Uterus (tissue), 4 donors: ENCODE data around the gene TMEM178B. TPM values are rescaled to one million over a fixed set of nuclear protein-coding genes. Genes with fewer than 3 reads are reported as not detected.

Experiments
- DNase-seq, 2 donors: peaks; one replicate each; pipeline ENCODE4 v3.0.0-alpha.2; 2019 to 2020
- H3K27ac ChIP-seq, 2 donors: fragments of 200-600 bp; sonication (generic); 1 replicate in 1 of 2; 2 replicates in 1 of 2; pipeline ENCODE4 v1.5.1; 2016 to 2018
- H3K27me3 ChIP-seq, 2 donors: fragments of 200-600 bp; sonication (generic); one replicate each; pipeline ENCODE4 v1.5.1; 2018 to 2019; ENCODE audit warnings: control low read depth in 1 of 2
- H3K36me3 ChIP-seq, 2 donors: fragments of 200-600 bp; sonication (generic); one replicate each; pipeline ENCODE4 v1.5.1; 2019; ENCODE audit warnings: control low read depth in 1 of 2
- H3K4me1 ChIP-seq, 2 donors: fragments of 200-600 bp; sonication (generic); one replicate each; pipeline ENCODE4 v1.5.1; 2018 to 2019; ENCODE audit warnings: control low read depth in 1 of 2
- H3K4me3 ChIP-seq, 2 donors: fragments of 200-600 bp; sonication (generic); 1 replicate in 1 of 2; 2 replicates in 1 of 2; pipeline ENCODE4 v1.5.1; 2018 to 2019; ENCODE audit warnings: mild to moderate bottlenecking in 1 of 2
- H3K9me3 ChIP-seq, 2 donors: fragments of 200-600 bp; sonication (generic); one replicate each; pipeline ENCODE4 v1.5.1; 2019; ENCODE audit warnings: control low read depth in 1 of 2
- CTCF ChIP-seq, 4 experiments: fragments of 200-600 bp in 2 of 4; fragments of 450-650 bp in 2 of 4; sonication (generic) in 2 of 4; IDR thresholded peaks; one replicate each; pipeline ENCODE4 v1.5.1; 2016 to 2019; ENCODE audit warnings: antibody characterized with exemption in 4 of 4, mild to moderate bottlenecking in 2 of 4, moderate library complexity in 1 of 4
- POLR2A ChIP-seq, 2 donors: fragments of 450-650 bp; IDR thresholded peaks; one replicate each; pipeline ENCODE4 v1.6.1; 2016; ENCODE audit warnings: antibody characterized with exemption in 2 of 2, mild to moderate bottlenecking in 1 of 2, moderate library complexity in 1 of 2
- intact Hi-C: fragments of 100-400 bp; cut with DNase I; formaldehyde crosslinking; loops from one replicate; pipeline ENCODE4 v1.15.1; 2023; ENCODE audit warnings: low total_unique reads
- total RNA-seq, 4 donors: library from RNA; depleted of rRNA in 3 of 4; stranded (reverse); fragments of >200 nt in 3 of 4; gene quantifications; one replicate each; pipeline versions ENCODE4 v1.1.0 to v1.2.4, GENCODE V29; 2014 to 2023
- donor health status: DM: yes; HTN: yes; CAD: no.

Gene TMEM178B
- total RNA-seq, 4 donors from 2014 or later = 0.76 to 3.0 TPM; not detected in 2

- intact Hi-C loops = no loop called here
- H3K9me3 ChIP-seq = no peaks in the 10 kb centered on the region
Measured at GRCh38 chr7:141513720-141514119, 439.9 kb downstream of the TMEM178B start.

GRCh38 chr7:141515941-141516340, 442.1 kb downstream of the TMEM178B start:
- no peak overlapping the region for H3K27ac ChIP-seq
- no peak for DNase-seq
- no peaks in the 10 kb centered on the region for H3K36me3 ChIP-seq
- no peaks in the 10 kb centered on the region for H3K9me3 ChIP-seq
- no peak overlapping the region for H3K4me3 ChIP-seq
- no peaks in the 10 kb centered on the region for H3K27me3 ChIP-seq
- peaks cover 0 to 3% of the 10 kb centered on the region in 2 donors for H3K4me1 ChIP-seq
- no peak for TF ChIP-seq POLR2A (IDR thresholded peaks at IDR 0.05)
- no peak for TF ChIP-seq CTCF (IDR thresholded peaks at IDR 0.05)
- intact Hi-C loops = no loop called here

More at GRCh38 chr7:141513720-141514119, 439.9 kb downstream of the TMEM178B start:
- Histone ChIP-seq H3K4me1 (peaks cover 0 to 3% of the 10 kb centered on the region in 2 donors), H3K27ac (no peak overlapping the region), H3K27me3 (no peaks in the 10 kb centered on the region), H3K36me3 (no peaks in the 10 kb centered on the region), H3K4me3 (no peak overlapping the region)
- no peak for DNase-seq
- TF ChIP-seq CTCF (IDR thresholded peaks at IDR 0.05) (no peak), POLR2A (IDR thresholded peaks at IDR 0.05) (no peak)

DNA sequence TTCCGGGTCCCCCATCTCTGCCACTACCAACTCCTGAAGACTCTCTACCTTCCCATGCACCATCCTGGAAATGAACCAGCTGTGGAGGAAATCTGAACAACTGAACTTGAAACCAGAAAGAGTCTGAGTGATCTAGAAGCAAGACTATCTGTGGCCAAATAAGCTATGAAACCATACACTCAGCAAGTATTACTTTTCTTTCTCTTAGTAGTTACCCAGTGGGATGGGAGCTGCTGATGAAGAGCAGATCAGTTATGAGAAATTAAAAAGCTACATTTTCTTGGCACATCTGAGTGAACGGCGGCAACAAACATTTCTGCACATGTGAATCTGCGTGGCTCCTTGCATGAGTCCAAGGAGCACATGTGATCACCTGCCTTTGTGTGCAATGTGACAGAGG, 445.8 kb downstream of the TMEM178B start:
- no peak overlapping the region for H3K27ac ChIP-seq
- no peaks in the 10 kb centered on the region for H3K36me3 ChIP-seq
- TF ChIP-seq CTCF (IDR thresholded peaks at IDR 0.05) (no peak), POLR2A (IDR thresholded peaks at IDR 0.05) (no peak)
- no peaks in the 10 kb centered on the region for H3K9me3 ChIP-seq
- intact Hi-C loops = no loop called here
- no peak for DNase-seq
- H3K27me3 ChIP-seq = no peaks in the 10 kb centered on the region
- H3K4me3 ChIP-seq = no peak overlapping the region
- H3K4me1 ChIP-seq = no peaks in the 10 kb centered on the region

- intact Hi-C loops = no loop called here
- Histone ChIP-seq H3K36me3 (no peaks in the 10 kb centered on the region), H3K27ac (no peak overlapping the region), H3K9me3 (no peaks in the 10 kb centered on the region), H3K27me3 (no peaks in the 10 kb centered on the region), H3K4me1 (no peaks in the 10 kb centered on the region), H3K4me3 (no peak overlapping the region)
- DNase-seq = no peak
- TF ChIP-seq POLR2A (IDR thresholded peaks at IDR 0.05) (no peak), CTCF (IDR thresholded peaks at IDR 0.05) (no peak)
Measured at GRCh38 chr7:141522657-141523342, 448.9 kb downstream of the TMEM178B start.

- H3K4me1 ChIP-seq = no peaks in the 10 kb centered on the region
- no peaks in the 10 kb centered on the region for H3K27me3 ChIP-seq
- H3K36me3 ChIP-seq = no peaks in the 10 kb centered on the region
- intact Hi-C loops = no loop called here
- no peak overlapping the region for H3K27ac ChIP-seq
- no peak for DNase-seq
- TF ChIP-seq POLR2A (IDR thresholded peaks at IDR 0.05) = no peak
- no peak for TF ChIP-seq CTCF (IDR thresholded peaks at IDR 0.05)
- no peaks in the 10 kb centered on the region for H3K9me3 ChIP-seq
- H3K4me3 ChIP-seq = no peak overlapping the region
Measured at GRCh38 chr7:141525973-141526514, 452.2 kb downstream of the TMEM178B start.
